Body of pancreas (tissue), 4 donors: ENCODE data around the gene TXNDC16. TPM values are rescaled to one million over a fixed set of nuclear protein-coding genes. Genes with fewer than 3 reads are reported as not detected.

ENCODE experiments used
- ATAC-seq: fragments of 150-250 bp; one replicate; pipeline ENCODE4 v1.9.1; 2016
- DNase-seq, 4 donors: peaks; one replicate each; pipeline ENCODE4 v3.0.0-alpha.2; 2019
- H3K27ac ChIP-seq, 4 donors: fragments of 200-600 bp; sonication (generic); 1 replicate in 3 of 4; 2 replicates in 1 of 4; pipeline versions ENCODE4 v1.5.1 to v1.6.1; 2016 to 2019; ENCODE audit warnings: mild to moderate bottlenecking in 1 of 4, mixed read lengths in 1 of 4, moderate library complexity in 1 of 4
- H3K27me3 ChIP-seq, 2 donors: fragments of 200-600 bp; sonication (generic); one replicate each; pipeline ENCODE4 v1.6.0; 2016; ENCODE audit warnings: mild to moderate bottlenecking in 1 of 2
- H3K36me3 ChIP-seq, 2 donors: fragments of 200-600 bp; sonication (generic); replicated peaks in 1 of 2; 2 replicates each; pipeline ENCODE4 v1.5.1; 2016; ENCODE audit warnings: low read depth in 2 of 2; ENCODE audit not compliant: insufficient read depth in 1 of 2
- H3K4me1 ChIP-seq: fragments of 200-600 bp; sonication (generic); one replicate; pipeline ENCODE4 v1.6.0; 2016
- H3K4me3 ChIP-seq, 2 donors: fragments of 200-600 bp; sonication (generic); 1 replicate in 1 of 2; 2 replicates in 1 of 2; pipeline ENCODE4 v1.5.1; 2016 to 2019
- H3K9me3 ChIP-seq, 3 donors: fragments of 200-600 bp; sonication (generic); 1 replicate in 2 of 3; 2 replicates in 1 of 3; pipeline ENCODE4 v1.5.1; 2016
- CTCF ChIP-seq, 7 experiments: fragments of 450-650 bp in 4 of 7; fragments of 200-600 bp in 3 of 7; sonication (generic) in 3 of 7; IDR thresholded peaks; one replicate each; pipeline ENCODE4 v1.5.1; 2016 to 2019; ENCODE audit warnings: antibody characterized with exemption in 7 of 7
- POLR2A ChIP-seq, 3 donors: fragments of 450-650 bp; IDR thresholded peaks; one replicate each; pipeline ENCODE4 v1.6.1; 2016; ENCODE audit warnings: antibody characterized with exemption in 3 of 3, mild to moderate bottlenecking in 2 of 3
- WGBS, 2 donors: methylation state at CpG; one replicate each; pipeline ENCODE4 v1.1.5; 2017; 5-methylcytosine and 5-hydroxymethylcytosine counted together
- intact Hi-C: fragments of 100-400 bp; cut with DNase I; formaldehyde crosslinking; loops from one replicate; pipeline ENCODE4 v1.15.1; 2023
- total RNA-seq, 2 donors: library from RNA; depleted of rRNA; stranded (reverse); fragments of >200 nt; gene quantifications; one replicate each; pipeline ENCODE4 v1.1.0, GENCODE V29; 2016

Gene TXNDC16
- total RNA-seq, 2 donors from 2014 or later: 4.0 to 7.5 TPM

GRCh38 chr14:52461721-52462120, 90.6 kb downstream of the TXNDC16 start:
- TF ChIP-seq CTCF (IDR thresholded peaks at IDR 0.05) (no peak), POLR2A (IDR thresholded peaks at IDR 0.05) (no peak)
- H3K4me3 ChIP-seq: no peak overlapping the region
- no peaks in the 10 kb centered on the region for H3K27me3 ChIP-seq
- H3K27ac ChIP-seq: no peak overlapping the region
- H3K4me1 ChIP-seq: no peaks in the 10 kb centered on the region
- H3K9me3 ChIP-seq: peaks cover 0 to 3% (median 0%) of the 10 kb centered on the region in 3 donors
- no peaks in the 10 kb centered on the region for H3K36me3 ChIP-seq
- no peak for DNase-seq
- intact Hi-C loops: no loop called here
- no peak for ATAC-seq
- WGBS, 2 donors: 100% methylated on average over 1 of the region's 1 CpG

DNA sequence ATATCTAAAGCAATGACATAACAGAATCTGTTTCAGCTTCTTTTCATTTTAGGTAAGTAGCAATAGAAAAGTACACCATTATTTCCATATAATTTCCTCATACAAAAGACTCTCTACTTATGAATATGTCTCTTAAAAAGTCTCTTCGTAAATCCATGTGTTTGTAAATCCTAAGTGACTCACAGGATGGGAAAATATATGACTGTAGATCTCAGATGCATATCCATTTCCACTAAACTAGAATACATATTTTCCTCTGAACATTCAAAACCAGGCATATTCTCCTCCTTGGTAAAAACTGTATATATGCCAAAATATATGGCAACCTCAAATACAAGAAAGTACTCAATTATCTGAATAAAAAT, 93.6 kb downstream of the TXNDC16 start:
- TF ChIP-seq POLR2A (IDR thresholded peaks at IDR 0.05) (no peak), CTCF (IDR thresholded peaks at IDR 0.05) (no peak)
- no peak overlapping the region for H3K4me3 ChIP-seq
- no peaks in the 10 kb centered on the region for H3K36me3 ChIP-seq
- H3K9me3 ChIP-seq: peaks cover 0 to 3% (median 0%) of the 10 kb centered on the region in 3 donors
- DNase-seq: no peak
- H3K27ac ChIP-seq: no peak overlapping the region
- 97 to 100% methylated on average over 1 of the region's 1 CpG for WGBS, 2 donors
- H3K4me1 ChIP-seq: no peaks in the 10 kb centered on the region
- no peak for ATAC-seq
- intact Hi-C loops: no loop called here
- H3K27me3 ChIP-seq: no peaks in the 10 kb centered on the region

- H3K27ac ChIP-seq: no peak overlapping the region
- H3K4me1 ChIP-seq: no peaks in the 10 kb centered on the region
- intact Hi-C loops: no loop called here
- no peak for TF ChIP-seq CTCF (IDR thresholded peaks at IDR 0.05)
- no peak for TF ChIP-seq POLR2A (IDR thresholded peaks at IDR 0.05)
- no peak for ATAC-seq
- H3K27me3 ChIP-seq: no peaks in the 10 kb centered on the region
- H3K9me3 ChIP-seq: peaks cover 0 to 3% (median 0%) of the 10 kb centered on the region in 3 donors
- peaks cover 0 to 2% of the 10 kb centered on the region in 2 donors for H3K36me3 ChIP-seq
- no peak for DNase-seq
- no peak overlapping the region for H3K4me3 ChIP-seq
Observed at GRCh38 chr14:52457411-52457810, 94.9 kb downstream of the TXNDC16 start.

GRCh38 chr14:52455291-52456088, 96.8 kb downstream of the TXNDC16 start:
- no peaks in the 10 kb centered on the region for H3K27me3 ChIP-seq
- H3K27ac ChIP-seq: no peak overlapping the region
- H3K4me1 ChIP-seq: no peaks in the 10 kb centered on the region
- 88 to 89% methylated on average over 3 of the region's 3 CpGs for WGBS, 2 donors
- H3K4me3 ChIP-seq: no peak overlapping the region
- no peaks in the 10 kb centered on the region for H3K9me3 ChIP-seq
- H3K36me3 ChIP-seq: peaks cover 0 to 2% of the 10 kb centered on the region in 2 donors
- no peak for TF ChIP-seq POLR2A (IDR thresholded peaks at IDR 0.05)
- no peak for TF ChIP-seq CTCF (IDR thresholded peaks at IDR 0.05)
- intact Hi-C loops: no loop called here
- DNase-seq (no peak), ATAC-seq (no peak)

GRCh38 chr14:52447236-52447635, 105.1 kb downstream of the TXNDC16 start:
- intact Hi-C loops: no loop called here
- 93 to 94% methylated on average over 2 to 3 of the region's 3 CpGs for WGBS, 2 donors
- no peak overlapping the region for H3K4me3 ChIP-seq
- TF ChIP-seq CTCF (IDR thresholded peaks at IDR 0.05): no peak
- TF ChIP-seq POLR2A (IDR thresholded peaks at IDR 0.05): no peak
- no peaks in the 10 kb centered on the region for H3K9me3 ChIP-seq
- H3K27me3 ChIP-seq: no peaks in the 10 kb centered on the region
- H3K4me1 ChIP-seq: no peaks in the 10 kb centered on the region
- ATAC-seq: no peak
- no peak for DNase-seq
- no peak overlapping the region for H3K27ac ChIP-seq
- H3K36me3 ChIP-seq: peaks cover 0 to 3% of the 10 kb centered on the region in 2 donors
